BE2C (cell line): ENCODE measurements around the gene PRAMEF14. TPM values are rescaled to one million over a fixed set of nuclear protein-coding genes. Genes with fewer than 3 reads are reported as not detected.
"Not testable (repeated sequence)": the region's sequence is repeated elsewhere in the genome, so short reads cannot be mapped to it uniquely, and the experiment has no call there.

Experiments
- DNase-seq: peaks from one replicate; pipeline ENCODE4 v3.0.0-alpha.2; 2020
- H3K27me3 ChIP-seq: fragments of 250-450 bp; sonication (Bioruptor Pico); 2 replicates; pipeline ENCODE4 v1.5.1; 2020; ENCODE audit warnings: mild to moderate bottlenecking
- H3K36me3 ChIP-seq: fragments of 250-450 bp; sonication (Bioruptor Pico); 2 replicates; pipeline ENCODE4 v1.5.1; 2020; ENCODE audit warnings: mild to moderate bottlenecking
- H3K4me1 ChIP-seq: fragments of 250-450 bp; sonication (Bioruptor Pico); 2 replicates; pipeline ENCODE4 v1.5.1; 2020
- H3K4me3 ChIP-seq: 2 replicates; pipeline ENCODE4 v1.5.1; 2011; ENCODE audit warnings: low read depth, low read length
- H3K9me3 ChIP-seq: fragments of 250-450 bp; sonication (Bioruptor Pico); 2 replicates; pipeline ENCODE4 v1.5.1; 2020
- CTCF ChIP-seq: IDR thresholded peaks from 2 replicates; pipeline ENCODE4 v1.5.1; 2012; ENCODE audit warnings: mild to moderate bottlenecking, low read depth, low read length
- polyA plus RNA-seq: library from polyadenylated mRNA; unstranded; fragments of >200 nt; gene quantifications from one replicate; pipeline ENCODE4 v1.2.1, GENCODE V29; 2012; ENCODE audit warnings: low read depth, missing spikeins; ENCODE audit not compliant: insufficient read length, insufficient read depth

Gene PRAMEF14, protein sequence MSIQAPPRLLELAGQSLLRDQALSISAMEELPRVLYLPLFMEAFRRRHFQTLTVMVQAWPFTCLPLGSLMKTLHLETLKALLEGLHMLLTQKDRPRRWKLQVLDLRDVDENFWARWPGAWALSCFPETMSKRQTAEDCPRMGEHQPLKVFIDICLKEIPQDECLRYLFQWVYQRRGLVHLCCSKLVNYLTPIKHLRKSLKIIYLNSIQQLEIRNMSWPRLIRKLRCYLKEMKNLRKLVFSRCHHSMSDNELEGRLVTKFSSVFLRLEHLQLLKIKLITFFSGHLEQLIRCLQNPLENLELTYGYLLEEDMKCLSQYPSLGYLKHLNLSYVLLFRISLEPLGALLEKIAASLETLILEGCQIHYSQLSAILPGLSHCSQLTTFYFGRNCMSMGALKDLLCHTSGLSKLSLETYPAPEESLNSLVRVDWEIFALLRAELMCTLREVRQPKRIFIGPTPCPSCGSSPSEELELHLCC
- not detected for polyA plus RNA-seq

- not testable (repeated sequence) for H3K9me3 ChIP-seq, H3K4me3 ChIP-seq, H3K27me3 ChIP-seq, H3K4me1 ChIP-seq, H3K36me3 ChIP-seq, DNase-seq
These were observed at the start of gene PRAMEF14 for GRCh38 chr1:13347034-13347433. Gene PRAMEF14, minus strand, starts transcription at chr1:13347134. Its CDS starts 1,820 bp downstream, at chr1:13345314.

GRCh38 chr1:13395311-13395710, 48.4 kb upstream of the PRAMEF14 start:
- not testable (repeated sequence) for H3K9me3 ChIP-seq, H3K27me3 ChIP-seq

DNA sequence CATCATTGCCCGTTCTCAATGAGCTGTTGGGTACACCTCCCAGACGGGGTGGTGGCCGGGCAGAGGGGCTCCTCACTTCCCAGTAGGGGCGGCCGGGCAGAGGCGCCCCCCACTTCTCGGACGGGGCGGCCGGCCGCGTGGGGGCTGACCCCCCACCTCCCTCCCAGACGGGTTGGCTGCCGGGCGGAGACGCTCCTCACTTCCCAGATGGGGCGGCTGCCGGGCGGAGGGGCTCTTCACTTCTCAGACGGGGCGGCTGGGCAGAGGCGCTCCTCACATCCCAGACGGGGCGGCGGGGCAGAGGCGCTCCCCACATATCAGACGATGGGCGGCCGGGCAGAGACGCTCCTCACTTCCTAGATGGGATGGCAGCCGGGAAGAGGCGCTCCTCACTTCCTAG, 47.8 kb upstream of the PRAMEF14 start:
- H3K4me1 ChIP-seq, H3K36me3 ChIP-seq, H3K9me3 ChIP-seq, DNase-seq, H3K27me3 ChIP-seq, H3K4me3 ChIP-seq: not testable (repeated sequence)

More at GRCh38 chr1:13395311-13395710, 48.4 kb upstream of the PRAMEF14 start:
- DNase-seq, H3K36me3 ChIP-seq, H3K4me3 ChIP-seq, H3K4me1 ChIP-seq: not testable (repeated sequence)

GRCh38 chr1:13393004-13393403, 46.1 kb upstream of the PRAMEF14 start:
- H3K27me3 ChIP-seq, H3K36me3 ChIP-seq, H3K4me3 ChIP-seq, DNase-seq, H3K9me3 ChIP-seq, H3K4me1 ChIP-seq: not testable (repeated sequence)

- not testable (repeated sequence) for DNase-seq, H3K27me3 ChIP-seq, H3K36me3 ChIP-seq, H3K9me3 ChIP-seq, H3K4me1 ChIP-seq, H3K4me3 ChIP-seq
These were observed 42.4 kb upstream of the PRAMEF14 start, which contains the start of gene PRAMEF17 for GRCh38 chr1:13389332-13389731. Gene PRAMEF17, plus strand, starts transcription at chr1:13389632. Its CDS starts 26 bp downstream, at chr1:13389658.

DNA sequence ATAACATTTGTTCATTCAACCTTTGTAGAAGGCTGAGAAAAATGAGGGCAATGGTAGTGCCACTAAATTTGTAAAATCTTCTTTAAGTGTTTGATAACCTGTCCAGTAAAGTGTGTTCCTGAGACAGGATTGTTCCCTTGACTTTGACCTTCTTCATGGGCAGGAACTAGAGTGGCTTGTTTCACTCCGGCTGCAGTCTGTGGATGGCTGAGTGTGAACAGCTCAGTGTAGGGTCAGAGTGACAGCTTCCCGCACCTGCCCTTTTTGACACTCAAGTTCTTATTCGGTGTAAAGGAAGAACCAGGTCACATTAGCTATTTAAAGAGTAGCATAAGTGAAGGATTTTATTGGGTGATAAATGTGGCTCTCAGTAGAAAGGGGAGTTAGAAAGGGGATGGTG, 33.4 kb upstream of the PRAMEF14 start:
- not testable (repeated sequence) for H3K9me3 ChIP-seq, DNase-seq, H3K4me1 ChIP-seq, H3K27me3 ChIP-seq, H3K4me3 ChIP-seq, H3K36me3 ChIP-seq

- not testable (repeated sequence) for H3K9me3 ChIP-seq
These were observed 32.0 kb upstream of the PRAMEF14 start for GRCh38 chr1:13378983-13379382.

DNA sequence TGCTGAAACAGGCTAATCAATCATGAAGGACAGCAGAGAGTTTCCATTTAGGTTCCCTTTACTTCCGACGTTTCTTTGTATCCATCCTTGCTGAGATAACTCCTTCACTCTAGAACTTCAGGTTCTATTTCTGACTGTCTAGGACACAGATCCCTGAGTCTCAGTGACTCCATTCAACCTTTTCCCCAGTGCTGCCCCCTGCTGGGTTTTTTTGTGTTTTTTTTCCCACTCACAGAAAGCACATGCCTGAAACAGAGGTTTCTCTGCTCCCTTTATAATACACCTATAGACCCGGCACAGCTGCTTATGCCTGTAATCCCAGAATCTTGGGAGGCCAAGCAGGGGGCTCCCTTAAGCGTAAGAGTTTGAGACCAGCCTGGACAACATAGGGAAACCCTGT, 21.6 kb upstream of the PRAMEF14 start:
- not testable (repeated sequence) for H3K9me3 ChIP-seq, H3K4me3 ChIP-seq, H3K27me3 ChIP-seq, H3K36me3 ChIP-seq, H3K4me1 ChIP-seq
- DNase-seq: peak; percentile 8

More at GRCh38 chr1:13378983-13379382, 32.0 kb upstream of the PRAMEF14 start:
- H3K4me1 ChIP-seq, DNase-seq, H3K36me3 ChIP-seq, H3K27me3 ChIP-seq, H3K4me3 ChIP-seq: not testable (repeated sequence)

DNA sequence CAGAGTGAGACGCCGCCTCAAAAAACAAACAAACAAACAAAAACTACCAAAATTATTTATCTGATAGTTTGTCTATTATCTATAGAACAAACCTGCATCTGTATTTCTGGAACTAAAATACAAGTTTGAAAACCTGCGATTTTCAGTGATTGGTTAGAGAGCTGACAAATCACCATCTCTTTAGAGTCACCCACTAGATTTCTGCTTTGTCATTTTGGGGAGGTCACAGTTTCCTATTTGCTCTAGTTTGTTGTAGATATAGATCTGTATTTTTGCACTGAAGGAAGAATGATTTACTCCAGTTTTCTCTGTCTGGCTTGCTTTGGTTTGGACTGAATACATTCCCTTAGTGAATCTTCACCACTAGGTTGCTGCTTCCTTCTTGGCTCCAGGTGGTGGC, 19.6 kb upstream of the PRAMEF14 start:
- H3K4me1 ChIP-seq, H3K9me3 ChIP-seq, H3K36me3 ChIP-seq, H3K4me3 ChIP-seq, H3K27me3 ChIP-seq, DNase-seq: not testable (repeated sequence)

DNA sequence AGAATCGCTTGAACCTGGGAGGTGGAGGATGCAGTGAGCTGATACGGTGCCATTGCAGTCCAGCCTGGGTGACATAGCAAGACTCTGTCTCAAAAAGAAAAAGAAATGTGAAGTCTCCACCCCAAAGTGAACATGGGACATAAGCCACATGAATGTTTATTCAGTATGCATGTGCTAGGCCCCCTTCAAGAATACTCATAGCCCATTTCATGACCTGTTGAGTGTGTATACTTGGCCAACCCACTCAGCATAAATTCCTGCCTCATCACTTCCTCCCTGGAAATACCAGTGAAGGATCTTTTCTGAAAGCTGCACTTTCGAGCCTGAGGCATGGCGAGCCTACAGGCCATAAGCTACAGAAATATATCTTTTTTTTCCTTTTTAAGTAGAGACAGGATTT, 18.0 kb upstream of the PRAMEF14 start:
- H3K9me3 ChIP-seq, H3K36me3 ChIP-seq, H3K4me1 ChIP-seq, DNase-seq, H3K27me3 ChIP-seq, H3K4me3 ChIP-seq: not testable (repeated sequence)

DNA sequence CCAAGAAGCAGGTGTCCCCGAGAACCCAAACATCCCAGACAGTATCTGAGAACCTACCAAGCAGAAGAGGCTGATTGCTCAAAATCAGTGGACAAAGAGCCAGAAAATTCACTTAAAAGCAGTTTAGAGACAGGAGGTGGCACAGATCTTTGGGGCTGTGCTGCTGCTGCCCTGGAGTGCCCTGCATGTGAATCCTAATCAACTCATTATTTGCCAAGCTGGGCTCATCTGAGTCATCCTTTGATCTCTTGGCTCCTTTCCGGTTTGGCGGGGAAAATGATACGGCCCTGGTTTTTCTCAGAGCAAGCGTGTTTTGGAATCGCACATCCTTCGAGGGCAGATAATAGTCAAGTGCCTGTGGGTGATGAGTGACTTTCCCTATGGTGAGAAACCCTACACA, 15.4 kb upstream of the PRAMEF14 start:
- not testable (repeated sequence) for DNase-seq, H3K27me3 ChIP-seq, H3K36me3 ChIP-seq, H3K4me1 ChIP-seq, H3K4me3 ChIP-seq, H3K9me3 ChIP-seq

DNA sequence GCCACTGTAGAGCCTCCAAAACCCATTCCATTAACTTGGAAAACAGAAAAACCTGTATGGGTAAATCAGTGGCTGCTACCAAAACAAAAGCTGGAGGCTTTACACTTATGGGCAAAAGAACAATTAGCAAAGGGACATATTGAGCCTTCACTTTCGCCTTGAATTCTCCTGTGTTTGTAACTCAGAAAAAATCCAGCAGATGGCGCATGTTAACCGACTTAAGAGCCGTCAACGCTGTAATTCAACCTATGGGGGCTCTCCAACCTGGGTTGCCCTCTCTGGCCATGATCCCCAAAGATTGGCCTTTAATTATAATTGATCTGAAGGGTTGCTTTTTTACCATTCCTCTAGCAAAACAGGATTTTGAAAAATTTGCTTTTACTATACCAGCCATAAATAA, 9.8 kb upstream of the PRAMEF14 start:
- not testable (repeated sequence) for H3K36me3 ChIP-seq, H3K9me3 ChIP-seq, H3K4me3 ChIP-seq, H3K4me1 ChIP-seq, H3K27me3 ChIP-seq
- peak; percentile 37 for TF ChIP-seq CTCF
- peak; percentile 20 for DNase-seq

- not testable (repeated sequence) for H3K4me1 ChIP-seq, H3K27me3 ChIP-seq, H3K36me3 ChIP-seq, DNase-seq, H3K4me3 ChIP-seq, H3K9me3 ChIP-seq
These were observed 7.5 kb upstream of the PRAMEF14 start for GRCh38 chr1:13354475-13354874.

DNA sequence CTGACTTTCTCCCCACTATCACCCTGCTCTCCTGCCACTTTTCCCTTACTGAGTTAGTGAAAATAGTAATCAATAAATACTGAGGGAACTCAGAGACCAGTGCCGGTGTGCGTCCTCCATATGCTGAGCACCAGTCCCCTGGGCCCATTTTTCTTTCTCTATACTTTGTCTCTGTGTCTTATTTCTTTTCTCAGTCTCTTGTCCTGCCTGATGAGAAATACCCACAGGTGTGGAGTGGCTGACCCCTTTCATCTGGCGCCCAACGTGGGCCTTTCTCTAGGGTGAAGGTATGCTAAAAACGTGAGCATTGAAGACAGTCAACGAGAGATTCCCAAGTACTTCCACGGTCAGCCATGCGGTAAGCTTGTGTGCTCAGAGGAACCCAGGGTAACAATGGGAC, 6.5 kb upstream of the PRAMEF14 start:
- H3K27me3 ChIP-seq, H3K9me3 ChIP-seq, H3K36me3 ChIP-seq, H3K4me1 ChIP-seq, DNase-seq, H3K4me3 ChIP-seq: not testable (repeated sequence)

GRCh38 chr1:13342496-13342895, 4.4 kb downstream of the PRAMEF14 start:
- not testable (repeated sequence) for H3K4me3 ChIP-seq, H3K4me1 ChIP-seq, DNase-seq, H3K36me3 ChIP-seq, H3K27me3 ChIP-seq, H3K9me3 ChIP-seq
